Right kidney (tissue), 1 donor: ENCODE measurements around the gene PLA2G6.

Source experiments
- DNase-seq: peaks from one replicate; pipeline ENCODE4 v3.0.0-alpha.2; 2016

The PLA2G6 gene

GRCh38 chr22:38215156-38216038, 33.8 kb upstream of the PLA2G6 start:
- peak; percentile 31 for DNase-seq

- DNase-seq: peak; percentile 71
Observed at GRCh38 chr22:38214302-38215056, 32.8 kb upstream of the PLA2G6 start.

- no peak for DNase-seq
Observed at GRCh38 chr22:38213990-38214301, 32.3 kb upstream of the PLA2G6 start.

- DNase-seq: no peak
Observed at GRCh38 chr22:38213319-38213989, 31.8 kb upstream of the PLA2G6 start.

GRCh38 chr22:38212442-38212841, 30.8 kb upstream of the PLA2G6 start:
- no peak for DNase-seq

- no peak for DNase-seq
Observed at GRCh38 chr22:38211556-38211955, 29.9 kb upstream of the PLA2G6 start.

GRCh38 chr22:38208551-38208968, 26.9 kb upstream of the PLA2G6 start:
- no peak for DNase-seq

GRCh38 chr22:38207898-38208432, 26.3 kb upstream of the PLA2G6 start:
- no peak for DNase-seq

- DNase-seq: no peak
Observed at GRCh38 chr22:38205261-38206128, 23.9 kb upstream of the PLA2G6 start.

- DNase-seq: no peak
Observed at GRCh38 chr22:38204784-38205183, 23.2 kb upstream of the PLA2G6 start.

GRCh38 chr22:38203855-38204514, 22.4 kb upstream of the PLA2G6 start:
- no peak for DNase-seq

- peak; percentile 65 for DNase-seq
Observed at GRCh38 chr22:38203090-38203810, 21.6 kb upstream of the PLA2G6 start.

GRCh38 chr22:38202437-38203089, 20.9 kb upstream of the PLA2G6 start:
- DNase-seq: peak; percentile 80

GRCh38 chr22:38201711-38202436, 20.2 kb upstream of the PLA2G6 start, which contains the start of gene MAFF:
MAFF (plus strand) TSS chr22:38201994; CDS start chr22:38213854, 11,860 bp downstream.
- DNase-seq: peak; percentile 91

GRCh38 chr22:38201371-38201710, 19.7 kb upstream of the PLA2G6 start:
- DNase-seq: peak; percentile 75

GRCh38 chr22:38199826-38200559, 18.4 kb upstream of the PLA2G6 start:
- DNase-seq: no peak

GRCh38 chr22:38196791-38197419, 15.3 kb upstream of the PLA2G6 start:
- no peak for DNase-seq

GRCh38 chr22:38193580-38193979, 11.9 kb upstream of the PLA2G6 start:
- no peak for DNase-seq
